Activated CD8-positive, alpha-beta memory T cell treated with anti-CD3 and anti-CD28 coated beads, Interleukin-2, amount 50 U/mL, for 1 hour (primary cell): ENCODE measurements around the gene TNRC6A.
"Not testable (repeated sequence)": the region's sequence is repeated elsewhere in the genome, so short reads cannot be mapped to it uniquely, and the experiment has no call there.

Source experiments
- DNase-seq: peaks from one replicate; pipeline ENCODE4 v3.0.0-alpha.2; 2020; ENCODE audit errors: extremely low read depth

TNRC6A gene

DNA sequence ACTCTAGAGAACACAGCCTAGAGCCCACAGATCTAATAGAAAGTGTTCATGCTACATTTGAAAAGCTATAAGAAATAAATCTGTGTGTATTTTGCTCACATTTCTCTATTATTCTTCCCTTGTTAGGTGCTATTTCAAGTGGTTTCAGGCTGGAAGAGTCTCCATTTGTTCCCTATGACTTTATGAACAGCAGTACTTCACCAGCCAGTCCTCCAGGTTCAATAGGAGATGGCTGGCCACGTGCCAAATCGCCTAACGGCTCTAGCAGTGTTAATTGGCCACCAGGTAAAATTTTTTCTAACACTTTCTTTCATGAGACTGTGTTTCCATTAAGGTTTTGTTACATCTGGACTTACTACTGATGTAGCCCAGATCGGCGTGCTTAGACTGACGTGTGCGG is 85.6 kb downstream of the TNRC6A start:
- DNase-seq = no peak

DNA sequence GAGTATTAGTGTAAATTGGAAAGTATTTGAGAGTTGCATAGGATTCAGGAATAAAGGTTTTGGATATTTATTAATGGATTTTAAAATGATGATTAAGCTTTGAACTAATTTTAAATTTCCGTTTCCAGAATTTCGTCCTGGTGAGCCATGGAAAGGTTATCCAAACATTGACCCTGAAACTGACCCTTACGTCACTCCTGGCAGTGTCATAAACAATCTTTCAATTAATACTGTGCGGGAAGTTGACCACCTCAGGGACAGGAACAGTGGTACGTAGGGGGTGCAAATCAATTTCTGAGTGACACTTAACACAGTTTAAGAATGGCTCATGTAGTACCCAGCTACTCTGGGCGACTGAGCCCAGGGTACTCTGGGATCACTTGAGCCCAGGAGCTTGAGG is 87.2 kb downstream of the TNRC6A start:
- no peak for DNase-seq

- DNase-seq = no peak
These were observed 90.1 kb downstream of the TNRC6A start for GRCh38 chr16:24819462-24820040.

DNA sequence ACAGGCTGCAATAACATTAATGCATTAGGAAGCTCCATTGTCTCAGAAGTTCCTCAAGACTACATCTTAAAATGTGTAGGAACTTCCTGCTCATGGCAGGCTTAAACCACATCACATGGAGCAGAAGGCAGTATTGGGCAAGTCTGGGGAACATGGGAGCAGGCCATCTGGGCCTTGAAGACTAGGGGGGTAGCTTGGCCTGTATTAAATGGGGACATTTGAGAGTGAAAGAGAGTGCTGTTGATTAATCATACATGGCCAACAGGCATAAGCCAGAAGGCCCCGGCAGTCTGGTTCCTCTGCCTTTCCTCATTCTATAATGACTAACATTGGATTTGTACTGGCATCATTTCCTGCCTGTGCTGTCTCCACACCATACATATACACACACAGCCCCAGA is 91.1 kb downstream of the TNRC6A start:
- no peak for DNase-seq

GRCh38 chr16:24821129-24821528 is 91.7 kb downstream of the TNRC6A start:
- no peak for DNase-seq

DNA sequence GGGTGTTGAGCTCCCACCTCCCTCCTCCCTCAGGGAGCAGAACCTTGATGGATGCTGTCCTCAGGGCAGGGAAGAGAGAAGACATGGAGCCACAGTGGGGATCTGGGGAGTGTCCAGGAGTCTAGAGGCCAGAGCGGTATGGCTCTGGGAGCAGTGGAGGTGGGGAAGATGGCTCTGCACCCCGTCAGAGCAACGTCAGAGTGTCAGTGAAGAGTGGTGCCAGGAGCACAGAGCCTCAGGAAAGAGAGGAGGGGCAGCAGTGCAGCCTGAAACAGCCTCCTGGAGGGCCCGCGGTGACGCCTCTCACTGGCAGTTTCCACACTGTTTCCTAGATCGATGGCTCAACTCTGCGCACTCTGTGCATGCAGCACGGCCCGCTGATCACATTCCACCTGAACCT is 93.1 kb downstream of the TNRC6A start:
- DNase-seq = no peak

DNA sequence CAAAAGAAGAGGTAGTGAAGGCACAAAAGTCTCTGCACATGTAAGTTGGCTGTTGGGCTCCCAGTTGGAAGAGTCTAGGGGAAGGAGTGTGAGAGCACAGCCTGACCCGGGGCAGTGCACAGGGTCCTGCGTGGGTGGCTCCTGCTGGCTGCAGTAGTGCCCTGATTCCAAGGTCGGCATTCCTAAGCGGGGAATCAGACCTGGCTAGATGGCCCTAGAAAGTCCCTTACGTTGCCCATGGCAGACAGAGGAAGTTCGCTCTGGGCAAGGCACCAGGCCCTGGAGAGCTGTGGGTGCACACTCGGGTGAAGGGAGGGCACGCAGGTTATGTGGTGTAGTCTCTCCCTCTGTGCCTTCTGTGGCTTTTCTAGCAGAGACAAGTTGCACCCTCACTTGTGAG is 93.5 kb downstream of the TNRC6A start:
- DNase-seq = no peak

GRCh38 chr16:24825696-24826095 is 96.2 kb downstream of the TNRC6A start:
- no peak for DNase-seq

DNA sequence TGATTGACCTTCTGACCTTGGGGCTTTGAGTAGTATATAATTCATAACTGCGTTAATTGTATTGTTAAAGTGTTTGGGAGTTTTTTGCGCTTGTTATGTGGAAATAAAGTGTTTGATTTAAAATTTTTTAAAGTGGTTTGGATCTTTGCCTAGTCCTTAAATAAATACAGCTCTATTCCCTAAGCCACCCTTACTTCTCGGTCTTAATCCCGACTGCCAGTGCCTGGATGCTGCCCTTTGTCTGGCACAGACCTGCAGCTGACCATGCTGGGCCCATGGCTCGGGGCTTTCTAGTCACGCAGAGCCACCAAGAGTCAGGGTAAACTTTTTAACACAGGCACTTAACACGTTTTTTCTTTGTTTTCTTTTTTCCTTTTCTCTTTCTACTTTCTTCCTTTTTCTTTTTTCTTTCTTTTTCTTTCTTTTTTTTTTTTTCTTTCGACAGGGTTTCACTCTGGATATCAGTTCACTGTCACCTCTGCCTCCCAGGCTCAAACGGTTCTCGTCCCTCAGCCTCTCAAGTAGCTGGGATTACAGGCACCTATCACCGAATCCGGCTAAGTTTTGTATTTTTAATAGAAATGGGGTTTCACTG is 96.7 kb downstream of the TNRC6A start:
- no peak for DNase-seq

- DNase-seq = no peak
These were observed 97.5 kb downstream of the TNRC6A start for GRCh38 chr16:24826817-24827566.

DNA sequence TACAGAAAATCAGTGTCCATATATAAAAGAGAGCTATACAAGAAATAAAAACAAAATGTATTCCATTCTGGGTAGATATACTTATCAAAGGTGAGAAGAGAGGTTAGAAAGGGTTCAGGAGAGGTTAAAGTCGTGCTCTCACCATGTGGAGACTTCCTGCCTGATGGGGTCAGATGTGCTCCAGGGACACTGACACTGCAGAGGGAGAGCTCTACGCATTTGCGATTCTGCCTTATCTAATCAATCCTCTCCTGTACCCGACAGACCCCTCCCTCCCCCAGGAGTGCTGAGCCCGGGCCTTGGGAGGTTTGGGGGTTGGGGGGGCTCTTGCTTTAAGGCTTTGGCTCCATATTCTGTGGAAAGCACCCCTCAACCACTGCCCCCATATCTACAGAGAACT is 99.7 kb downstream of the TNRC6A start:
- no peak for DNase-seq

DNA sequence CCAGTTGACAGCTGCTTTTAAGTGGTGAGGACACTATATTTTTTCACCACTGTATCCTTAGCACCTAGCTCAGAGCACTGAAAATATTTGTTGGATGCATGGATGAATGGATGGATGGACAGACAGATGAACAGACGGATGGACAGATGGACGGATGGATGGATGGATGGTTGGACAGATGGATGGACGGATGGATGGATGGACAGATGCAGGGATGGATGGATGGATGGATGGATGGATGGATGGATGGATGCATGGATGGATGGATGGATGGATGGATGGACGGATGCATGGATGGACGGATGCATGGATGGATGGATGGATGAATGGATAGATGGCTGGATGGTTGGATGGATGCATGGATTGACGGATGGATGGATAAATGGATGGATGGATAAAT is 103.9 kb downstream of the TNRC6A start:
- DNase-seq = no peak

GRCh38 chr16:24834459-24835335 is 105.2 kb downstream of the TNRC6A start:
- no peak for DNase-seq

DNA sequence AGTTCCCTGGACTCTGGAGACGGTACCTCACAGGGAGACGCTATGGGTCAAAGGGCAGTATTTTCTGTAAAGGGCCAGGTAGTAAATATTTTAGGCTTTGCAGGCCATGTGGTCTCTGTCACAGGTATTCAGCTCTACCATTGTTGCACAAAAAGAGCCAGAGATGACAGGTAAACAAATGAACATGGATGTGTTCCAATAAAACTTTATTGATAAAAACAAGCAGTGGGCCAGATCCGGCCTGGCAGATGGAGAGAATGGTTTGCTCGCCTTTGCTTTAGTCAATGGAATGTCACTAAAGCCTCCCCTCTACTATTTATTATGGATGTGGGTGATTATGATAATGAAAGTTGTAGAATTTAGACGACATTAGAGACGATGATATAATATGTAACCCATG is 107.4 kb downstream of the TNRC6A start:
- no peak for DNase-seq

DNA sequence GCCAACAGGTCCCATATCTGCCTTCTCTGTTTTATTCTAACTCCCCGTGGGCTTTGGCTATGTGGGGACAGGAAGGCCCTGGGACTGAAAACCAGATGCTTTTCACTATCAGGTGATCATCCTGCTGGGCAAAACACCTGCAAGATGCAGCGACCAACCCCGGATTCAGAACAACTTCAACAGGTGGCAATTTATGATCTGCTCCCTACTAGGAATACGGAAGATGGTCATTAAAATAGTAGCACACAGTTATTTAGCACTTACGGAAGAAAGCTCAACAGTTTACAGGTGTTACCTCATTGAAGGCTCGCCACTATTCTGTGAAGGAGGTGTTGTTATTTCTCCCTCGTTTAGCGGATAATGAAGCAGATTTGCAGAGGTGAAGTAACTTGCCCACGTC is 108.5 kb downstream of the TNRC6A start:
- DNase-seq = no peak

- DNase-seq = no peak
These were observed 109.3 kb downstream of the TNRC6A start for GRCh38 chr16:24838554-24839266.

DNA sequence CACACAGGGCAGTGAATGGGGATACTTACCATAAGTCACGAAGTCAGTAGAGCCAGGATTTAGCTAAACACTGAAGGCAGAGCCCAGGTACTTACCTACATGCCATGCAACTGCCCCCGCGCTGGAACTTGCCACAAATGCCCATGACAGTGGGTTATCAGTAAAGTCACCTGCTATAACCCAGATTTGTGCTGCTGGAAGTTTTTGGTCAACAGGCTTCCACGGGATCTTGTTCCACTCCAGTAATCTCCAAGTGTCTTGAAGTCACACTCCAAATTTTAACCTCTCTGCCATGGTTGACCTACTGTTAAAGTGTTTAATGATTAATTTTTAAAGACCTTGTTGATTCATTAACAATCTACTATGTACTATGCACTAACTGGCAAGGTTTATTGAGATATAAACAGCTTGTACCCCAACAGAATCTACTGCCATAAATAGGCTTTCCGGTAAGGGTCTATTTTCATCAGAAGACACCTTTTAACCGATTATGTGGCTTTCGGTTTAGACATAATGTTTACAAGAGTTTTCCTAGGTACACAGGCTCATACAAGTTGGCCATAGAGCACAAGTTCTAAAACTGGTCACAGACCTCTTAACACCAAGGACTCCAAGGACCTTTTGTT is 110.0 kb downstream of the TNRC6A start:
- DNase-seq = no peak

- no peak for DNase-seq
These were observed 111.8 kb downstream of the TNRC6A start for GRCh38 chr16:24841291-24841690.

GRCh38 chr16:24844101-24845030 is 114.9 kb downstream of the TNRC6A start:
- DNase-seq = no peak

- DNase-seq = not testable (repeated sequence)
These were observed 115.5 kb downstream of the TNRC6A start for GRCh38 chr16:24845031-24845365.
